HG03139 (cell line): Measurements from ENCODE around the gene ENOX1.
"Not testable (repeated sequence)": the region's sequence is repeated elsewhere in the genome, so short reads cannot be mapped to it uniquely, and the experiment has no call there.

Experiments
- ATAC-seq: cut with Tn5 transposase; IDR thresholded peaks from one replicate; pipeline ENCODE4 v1.9.1; 2021; ENCODE audit not compliant: unreplicated experiment

ENOX1 gene

GRCh38 chr13:43441899-43442499 is 344.8 kb downstream of the ENOX1 start:
- ATAC-seq: no peak

GRCh38 chr13:43441464-43441863 is 345.3 kb downstream of the ENOX1 start:
- no peak for ATAC-seq

GRCh38 chr13:43434191-43434590 is 352.6 kb downstream of the ENOX1 start:
- ATAC-seq: no peak

GRCh38 chr13:43433691-43434141 is 353.1 kb downstream of the ENOX1 start:
- ATAC-seq: no peak

GRCh38 chr13:43432958-43433357 is 353.8 kb downstream of the ENOX1 start:
- no peak for ATAC-seq

GRCh38 chr13:43431841-43432240 is 354.9 kb downstream of the ENOX1 start:
- no peak for ATAC-seq

- no peak for ATAC-seq
These were observed 355.5 kb downstream of the ENOX1 start for GRCh38 chr13:43431290-43431716.

- no peak for ATAC-seq
These were observed 358.1 kb downstream of the ENOX1 start for GRCh38 chr13:43428545-43429296.

GRCh38 chr13:43426355-43426754 is 360.4 kb downstream of the ENOX1 start:
- no peak for ATAC-seq

GRCh38 chr13:43425234-43425633 is 361.5 kb downstream of the ENOX1 start:
- ATAC-seq: no peak

- ATAC-seq: no peak
These were observed 362.4 kb downstream of the ENOX1 start for GRCh38 chr13:43424412-43424811.

- no peak for ATAC-seq
These were observed 364.7 kb downstream of the ENOX1 start for GRCh38 chr13:43422116-43422515.

GRCh38 chr13:43416842-43417241 is 369.9 kb downstream of the ENOX1 start:
- ATAC-seq: not testable (repeated sequence)

- not testable (repeated sequence) for ATAC-seq
These were observed 370.4 kb downstream of the ENOX1 start for GRCh38 chr13:43416408-43416807.

- not testable (repeated sequence) for ATAC-seq
These were observed 370.8 kb downstream of the ENOX1 start for GRCh38 chr13:43415903-43416391.

GRCh38 chr13:43414111-43414510 is 372.7 kb downstream of the ENOX1 start:
- ATAC-seq: no peak

GRCh38 chr13:43411741-43412140 is 375.0 kb downstream of the ENOX1 start:
- no peak for ATAC-seq

GRCh38 chr13:43411211-43411610 is 375.6 kb downstream of the ENOX1 start:
- no peak for ATAC-seq

GRCh38 chr13:43408274-43408673 is 378.5 kb downstream of the ENOX1 start:
- no peak for ATAC-seq

GRCh38 chr13:43407023-43407581 is 379.7 kb downstream of the ENOX1 start:
- ATAC-seq: no peak

- ATAC-seq: no peak
These were observed 381.3 kb downstream of the ENOX1 start for GRCh38 chr13:43405457-43405856.

GRCh38 chr13:43402380-43402779 is 384.4 kb downstream of the ENOX1 start:
- no peak for ATAC-seq
